HEK293T (cell line): ENCODE results near the gene ZGPAT.
"Not testable (repeated sequence)": the region's sequence is repeated elsewhere in the genome, so short reads cannot be mapped to it uniquely, and the experiment has no call there.

Experiments
- CTCF ChIA-PET: fragments of 350-600 bp; formaldehyde crosslinking; extraction: SDS; loops from one replicate; lab custom pipeline; 2021; ENCODE audit warnings: antibody characterized with exemption, inconsistent platforms; lab: Yijun Ruan, JAX
- POLR2A ChIA-PET: fragments of 350-600 bp; formaldehyde crosslinking; extraction: SDS; loops from one replicate; lab custom pipeline; 2020; ENCODE audit warnings: antibody characterized with exemption, inconsistent platforms; lab: Yijun Ruan, JAX
- DNase-seq: peaks from one replicate; pipeline ENCODE4 v3.0.0; 2012; ENCODE audit warnings: mixed read lengths; ENCODE audit errors: extremely low spot score
- ARNT ChIP-seq: fragments of 450-650 bp; IDR thresholded peaks from 2 replicates; pipeline ENCODE4 v1.6.1; 2017; ENCODE audit warnings: mild to moderate bottlenecking
- BHLHE40 ChIP-seq: fragments of 450-650 bp; IDR thresholded peaks from 2 replicates; pipeline ENCODE4 v1.6.1; 2016; ENCODE audit warnings: mild to moderate bottlenecking, moderate library complexity, borderline replicate concordance
- CTBP1 ChIP-seq: fragments of 450-650 bp; IDR thresholded peaks from 2 replicates; pipeline ENCODE4 v1.6.1; 2016; ENCODE audit warnings: borderline replicate concordance
- ELF4 ChIP-seq: fragments of 450-650 bp; IDR thresholded peaks from 2 replicates; pipeline ENCODE4 v1.6.1; 2017; ENCODE audit warnings: antibody characterized with exemption
- FOXA1 ChIP-seq: fragments of 450-650 bp; IDR thresholded peaks from 2 replicates; pipeline ENCODE4 v1.6.1; 2016; ENCODE audit warnings: mild to moderate bottlenecking
- FOXK2 ChIP-seq: fragments of 450-650 bp; IDR thresholded peaks from 2 replicates; pipeline ENCODE4 v1.6.1; 2016; ENCODE audit warnings: mild to moderate bottlenecking
- FOXM1 ChIP-seq: fragments of 450-650 bp; IDR thresholded peaks from 2 replicates; pipeline ENCODE4 v1.6.1; 2017; ENCODE audit warnings: mild to moderate bottlenecking, borderline replicate concordance
- HDGF ChIP-seq: fragments of 450-650 bp; IDR thresholded peaks from 2 replicates; pipeline ENCODE4 v1.6.1; 2017; ENCODE audit warnings: antibody characterized with exemption, borderline replicate concordance
- L3MBTL2 ChIP-seq: fragments of 450-650 bp; conservative IDR thresholded peaks from 2 replicates; pipeline ENCODE4 v1.6.1; 2016; ENCODE audit warnings: mild to moderate bottlenecking
- LEF1 ChIP-seq: fragments of 450-650 bp; IDR thresholded peaks from 2 replicates; pipeline ENCODE4 v1.6.1; 2017; ENCODE audit warnings: mild to moderate bottlenecking, borderline replicate concordance
- NFRKB ChIP-seq: fragments of 450-650 bp; IDR thresholded peaks from 2 replicates; pipeline ENCODE4 v1.6.1; 2016; ENCODE audit warnings: mild to moderate bottlenecking, moderate library complexity
- PKNOX1 ChIP-seq: fragments of 450-650 bp; IDR thresholded peaks from 2 replicates; pipeline ENCODE4 v1.6.1; 2016
- SP1 ChIP-seq: fragments of 450-650 bp; IDR thresholded peaks from 2 replicates; pipeline ENCODE4 v1.6.1; 2017
- SUZ12 ChIP-seq: fragments of 450-650 bp; IDR thresholded peaks from 2 replicates; pipeline ENCODE4 v1.6.1; 2016; ENCODE audit warnings: mild to moderate bottlenecking
- TARDBP ChIP-seq: fragments of 450-650 bp; IDR thresholded peaks from 2 replicates; pipeline ENCODE4 v1.6.1; 2016
- ZNF384 ChIP-seq: fragments of 450-650 bp; IDR thresholded peaks from 2 replicates; pipeline ENCODE4 v1.6.1; 2016

The ZGPAT gene

GRCh38 chr20:63708301-63709148, 686 bp downstream of the ZGPAT start:
- TF ChIP-seq L3MBTL2 (no peak), HDGF (no peak), SUZ12 (no peak), ELF4 (no peak), PKNOX1 (no peak), FOXM1 (no peak), BHLHE40 (no peak), NFRKB (no peak), FOXA1 (no peak), CTBP1 (no peak), TARDBP (no peak), LEF1 (no peak)
- ChIA-PET POLR2A (interaction anchor here (0.6 to 2.0 kb wide), 18 partner anchors 9 to 171 kb away, joined by 3 to 17 read pairs (median 4); partner anchors contain the start of genes HELZ2, LIME1, PTK6 and RTEL1), CTCF (interaction anchor here (0.6 kb wide), 1 partner anchor 31 kb away, joined by 3 read pairs; the partner anchor contains the start of gene SLC2A4RG)
- peak; percentile 22 for DNase-seq

DNA sequence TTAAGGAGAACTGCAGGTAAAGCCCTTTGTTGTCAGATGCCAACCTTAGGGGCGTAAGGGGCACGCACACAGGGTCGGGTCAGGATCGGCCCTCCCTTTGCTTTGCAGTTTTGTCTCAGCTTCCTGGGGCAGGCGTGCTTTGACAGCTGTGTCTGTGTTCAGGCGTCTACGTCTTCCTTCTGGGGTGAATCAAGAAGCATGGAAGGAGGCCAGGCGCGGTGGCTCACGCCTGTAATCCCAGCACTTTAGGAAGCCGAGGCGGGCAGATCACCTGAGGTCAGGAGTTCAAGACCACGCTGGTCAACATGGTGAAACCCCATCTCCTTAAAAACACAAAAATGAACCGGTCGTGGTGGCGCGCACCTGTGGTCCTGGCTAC, 1.3 kb downstream of the ZGPAT start:
- CTCF ChIA-PET, result no interaction called here
- POLR2A ChIA-PET, result interaction anchor here (1.6 to 2.0 kb wide), 2 partner anchors 32 to 156 kb away, joined by 14 to 17 read pairs; partner anchors contain the start of gene TPD52L2
- peak; percentile 2 for DNase-seq
- TF ChIP-seq TARDBP (no peak), NFRKB (no peak), ARNT (no peak), BHLHE40 (no peak), FOXK2 (no peak), PKNOX1 (no peak), L3MBTL2 (no peak), SP1 (no peak), FOXA1 (no peak), SUZ12 (no peak)

- TF ChIP-seq L3MBTL2, result no peak
- no peak for TF ChIP-seq SUZ12
- no peak for TF ChIP-seq FOXM1
- ChIA-PET CTCF (interaction anchor here (0.7 kb wide), 1 partner anchor 241 kb away, joined by 3 read pairs; no protein-coding TSS in a partner anchor), POLR2A (no interaction called here)
- no peak for DNase-seq
Measured at GRCh38 chr20:63711085-63711645, 3.3 kb downstream of the ZGPAT start.

- TF ChIP-seq TARDBP (no peak), L3MBTL2 (no peak), SUZ12 (no peak), ZNF384 (no peak), CTBP1 (no peak), NFRKB (no peak), SP1 (no peak), FOXA1 (no peak), ELF4 (no peak), ARNT (no peak), PKNOX1 (no peak), HDGF (no peak), FOXK2 (no peak), BHLHE40 (no peak)
- CTCF ChIA-PET, result no interaction called here
- POLR2A ChIA-PET, result no interaction called here
- DNase-seq, result no peak
Measured at GRCh38 chr20:63712191-63712590, 4.4 kb downstream of the ZGPAT start.

- ChIA-PET POLR2A (no interaction called here), CTCF (no interaction called here)
- TF ChIP-seq FOXA1, result no peak
- TF ChIP-seq BHLHE40, result no peak
- no peak for DNase-seq
Measured at GRCh38 chr20:63714858-63715257, 7.0 kb downstream of the ZGPAT start.

DNA sequence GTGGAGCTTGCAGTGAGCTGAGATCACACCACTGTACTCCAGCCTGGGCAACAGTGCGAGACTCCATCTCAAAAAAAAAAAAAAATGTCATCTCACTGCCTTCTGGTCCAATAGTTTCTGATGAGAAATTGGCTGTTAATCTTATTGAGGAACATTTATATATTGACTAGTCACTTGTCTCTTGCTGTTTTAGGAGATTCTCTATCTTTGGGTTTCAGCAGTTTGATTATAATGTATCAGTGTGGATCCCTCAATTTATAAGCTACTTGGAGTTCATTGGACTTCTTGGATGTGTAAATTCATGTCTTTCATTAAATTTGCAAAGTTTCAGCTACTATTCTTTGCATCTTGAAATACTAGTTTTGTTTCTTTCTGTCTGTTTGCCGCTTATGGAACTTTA, 11.2 kb downstream of the ZGPAT start:
- ChIA-PET POLR2A (no interaction called here), CTCF (no interaction called here)
- DNase-seq, result no peak
- TF ChIP-seq ELF4 (no peak), HDGF (no peak)

- CTCF ChIA-PET, DNase-seq: not testable (repeated sequence)
- POLR2A ChIA-PET, result interaction anchor here (0.8 to 1.1 kb wide), 2 partner anchors 15 kb away, joined by 4 read pairs; partner anchors contain the start of genes ARFRP1 and ZGPAT
Measured at GRCh38 chr20:63722967-63723622, 15.3 kb downstream of the ZGPAT start.

DNA sequence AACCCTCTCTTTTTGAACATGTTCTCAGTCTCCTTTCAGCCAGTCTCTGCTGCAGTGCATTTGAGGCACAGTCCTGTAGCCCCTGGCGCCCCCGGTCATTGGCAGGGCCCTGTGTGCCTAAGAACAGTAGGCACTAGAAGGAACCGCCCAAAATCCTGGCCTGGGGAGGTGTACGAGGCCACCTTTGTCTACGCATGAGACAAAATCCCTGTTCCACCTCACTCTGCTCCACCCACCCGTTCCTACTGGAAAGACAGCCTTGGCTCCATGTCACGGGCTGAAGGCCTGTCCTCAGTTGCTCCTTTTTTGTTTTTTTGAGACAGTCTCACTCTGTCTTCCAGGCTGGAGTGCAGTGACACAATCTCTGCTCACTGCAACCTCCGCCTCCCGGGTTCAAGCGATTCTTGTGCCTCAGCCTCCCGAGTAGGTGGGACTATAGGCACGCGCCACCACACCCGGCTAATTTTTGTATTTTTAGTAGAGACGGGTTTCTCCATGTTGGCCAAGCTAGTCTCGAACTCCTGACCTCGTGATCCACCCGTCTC, 22.4 kb downstream of the ZGPAT start:
- POLR2A ChIA-PET, DNase-seq, CTCF ChIA-PET: not testable (repeated sequence)
